NCI-H2171 (cell line): Measurements from ENCODE around the gene CASZ1.

Experiments used
- DNase-seq: peaks from one replicate; lab custom pipeline; 2025; lab: John Stamatoyannopoulos, UW

The CASZ1 gene

GRCh38 chr1:10602936-10603335 lies 193.5 kb downstream of the CASZ1 start:
- DNase-seq = no peak

- no peak for DNase-seq
These were observed 194.9 kb downstream of the CASZ1 start for GRCh38 chr1:10601342-10602070.

- DNase-seq = no peak
These were observed 197.1 kb downstream of the CASZ1 start for GRCh38 chr1:10599194-10599861.

GRCh38 chr1:10598389-10598702 lies 198.1 kb downstream of the CASZ1 start:
- DNase-seq = peak; percentile 41

GRCh38 chr1:10597492-10598388 lies 198.7 kb downstream of the CASZ1 start:
- no peak for DNase-seq

- no peak for DNase-seq
These were observed 199.7 kb downstream of the CASZ1 start for GRCh38 chr1:10596780-10597179.

GRCh38 chr1:10594595-10595223 lies 201.7 kb downstream of the CASZ1 start:
- DNase-seq = no peak

GRCh38 chr1:10593750-10594149 lies 202.7 kb downstream of the CASZ1 start:
- DNase-seq = peak; percentile 59

GRCh38 chr1:10592373-10592772 lies 204.1 kb downstream of the CASZ1 start:
- no peak for DNase-seq

- peak; percentile 15 for DNase-seq
These were observed 205.4 kb downstream of the CASZ1 start for GRCh38 chr1:10591010-10591409.

- DNase-seq = no peak
These were observed 207.4 kb downstream of the CASZ1 start for GRCh38 chr1:10589074-10589473.

- no peak for DNase-seq
These were observed 207.8 kb downstream of the CASZ1 start for GRCh38 chr1:10588640-10589039.
